Liver (tissue), 9 donors: Measurements from ENCODE around the gene TRPM6. TPM values are rescaled to one million over a fixed set of nuclear protein-coding genes. Genes with fewer than 3 reads are reported as not detected.

Source experiments
- DNase-seq: peaks from one replicate; pipeline ENCODE4 v3.0.0-alpha.2; 2017; ENCODE audit warnings: low spot score
- H3K27ac ChIP-seq, 2 donors: one replicate each; pipeline ENCODE4 v1.7.0; 2013; ENCODE audit warnings: inconsistent platforms in 2 of 2, low read length in 2 of 2, control low read depth in 1 of 2, low read depth in 1 of 2, mild to moderate bottlenecking in 1 of 2
- H3K27me3 ChIP-seq, 4 donors: one replicate each; pipeline versions ENCODE4 v1.6.1 to v1.7.0; 2013; ENCODE audit warnings: low read length in 3 of 4, inconsistent platforms in 1 of 4, mild to moderate bottlenecking in 1 of 4, moderate library complexity in 1 of 4; ENCODE audit not compliant: control insufficient read depth in 4 of 4, insufficient read depth in 4 of 4
- H3K36me3 ChIP-seq, 4 donors: one replicate each; pipeline versions ENCODE4 v1.6.1 to v1.7.0; 2013; ENCODE audit warnings: low read length in 3 of 4, mild to moderate bottlenecking in 3 of 4, low read depth in 1 of 4, moderate library complexity in 1 of 4; ENCODE audit not compliant: control insufficient read depth in 4 of 4, insufficient read depth in 3 of 4
- H3K4me1 ChIP-seq, 4 donors: one replicate each; pipeline versions ENCODE4 v1.6.1 to v1.7.0; 2013; ENCODE audit warnings: low read length in 3 of 4, mild to moderate bottlenecking in 3 of 4, moderate library complexity in 1 of 4; ENCODE audit not compliant: control insufficient read depth in 4 of 4, insufficient read depth in 4 of 4
- H3K4me3 ChIP-seq, 3 donors: one replicate each; pipeline versions ENCODE4 v1.6.1 to v1.7.0; 2013; ENCODE audit warnings: low read length in 3 of 3, control low read depth in 1 of 3, low read depth in 1 of 3, mild to moderate bottlenecking in 1 of 3
- H3K9ac ChIP-seq, 2 donors: one replicate each; pipeline ENCODE4 v1.7.0; 2013; ENCODE audit warnings: low read length in 2 of 2, mild to moderate bottlenecking in 2 of 2, moderate library complexity in 2 of 2, control low read depth in 1 of 2, low read depth in 1 of 2
- H3K9me3 ChIP-seq, 4 donors: one replicate each; pipeline versions ENCODE4 v1.6.1 to v1.7.0; 2013; ENCODE audit warnings: low read length in 3 of 4; ENCODE audit not compliant: control insufficient read depth in 4 of 4
- EGR1 ChIP-seq, 2 donors: IDR thresholded peaks; 2 replicates each; pipeline ENCODE4 v1.6.1; 2016 to 2018; ENCODE audit warnings: antibody characterized with exemption in 2 of 2, low read depth in 2 of 2
- FOXA1 ChIP-seq: IDR thresholded peaks from 2 replicates; pipeline ENCODE4 v1.6.1; 2016; ENCODE audit warnings: antibody characterized with exemption
- FOXA2 ChIP-seq: IDR thresholded peaks from 2 replicates; pipeline ENCODE4 v1.6.1; 2016; ENCODE audit warnings: antibody characterized with exemption
- GABPA ChIP-seq, 2 donors: IDR thresholded peaks in 1 of 2; conservative IDR thresholded peaks in 1 of 2; 2 replicates each; pipeline ENCODE4 v1.6.1; 2016; ENCODE audit warnings: antibody characterized with exemption in 2 of 2, mild to moderate bottlenecking in 1 of 2, moderate library complexity in 1 of 2
- HNF4A ChIP-seq, 2 donors: conservative IDR thresholded peaks; 2 replicates each; pipeline ENCODE4 v1.6.1; 2016; ENCODE audit warnings: antibody characterized with exemption in 2 of 2, mild to moderate bottlenecking in 2 of 2
- HNF4G ChIP-seq: IDR thresholded peaks from 2 replicates; pipeline ENCODE4 v1.6.1; 2016; ENCODE audit warnings: antibody characterized with exemption
- JUND ChIP-seq, 2 donors: IDR thresholded peaks; 2 replicates each; pipeline ENCODE4 v1.6.1; 2016; ENCODE audit warnings: antibody characterized with exemption in 2 of 2
- RAD21 ChIP-seq, 2 donors: IDR thresholded peaks; 2 replicates each; pipeline ENCODE4 v1.6.1; 2016; ENCODE audit warnings: antibody characterized with exemption in 2 of 2, mild to moderate bottlenecking in 2 of 2
- RXRA ChIP-seq, 2 donors: IDR thresholded peaks; 2 replicates each; pipeline ENCODE4 v1.6.1; 2017 to 2018; ENCODE audit warnings: antibody characterized with exemption in 2 of 2, mild to moderate bottlenecking in 1 of 2
- TAF1 ChIP-seq: conservative IDR thresholded peaks from 2 replicates; pipeline ENCODE4 v1.6.1; 2016; ENCODE audit warnings: antibody characterized with exemption, mild to moderate bottlenecking
- YY1 ChIP-seq: IDR thresholded peaks from 2 replicates; pipeline ENCODE4 v1.6.1; 2016; ENCODE audit warnings: antibody characterized with exemption, mild to moderate bottlenecking
- WGBS: extraction: QIAGEN DNeasy Blood & Tissue Kit; methylation state at CpG from one replicate; pipeline ENCODE4 v1.1.7; 2013; 5-methylcytosine and 5-hydroxymethylcytosine counted together
- polyA plus RNA-seq, 2 donors: library from polyadenylated mRNA; stranded (reverse) in 1 of 2; unstranded in 1 of 2; fragments of 200-250 nt in 1 of 2; fragments of >200 nt in 1 of 2; fragmentation: Nextera tagmentation in 1 of 2; extraction: Ambion mirVana in 1 of 2; gene quantifications; one replicate each; pipeline versions ENCODE4 v1.2.1 to v1.2.3, GENCODE V29; 2013 to 2015
- total RNA-seq, 2 donors: library from RNA; depleted of rRNA; stranded (reverse); fragments of >200 nt; gene quantifications; one replicate each; pipeline ENCODE4 v1.2.3, GENCODE V29; 2014
- TF ChIP-seq, protein P1 (sequence below): IDR thresholded peaks from 2 replicates; pipeline ENCODE4 v1.6.1; 2016; ENCODE audit warnings: antibody characterized with exemption
- TF ChIP-seq, protein P2 (sequence below): IDR thresholded peaks from 2 replicates; pipeline ENCODE4 v1.6.1; 2016; ENCODE audit warnings: antibody characterized with exemption
- TF ChIP-seq, protein P3 (sequence below): IDR thresholded peaks from 2 replicates; pipeline ENCODE4 v1.6.1; 2016; ENCODE audit warnings: antibody characterized with exemption
- TF ChIP-seq, protein P4 (sequence below): fragments of 150-350 bp; IDR thresholded peaks from 2 replicates; pipeline ENCODE4 v1.5.1; 2017; ENCODE audit warnings: improper control_type of control experiment, low read depth, low read length; ENCODE audit not compliant: missing input control
- TF ChIP-seq, protein P5 (sequence below): IDR thresholded peaks from 2 replicates; pipeline ENCODE4 v1.6.1; 2016; ENCODE audit warnings: antibody characterized with exemption, mild to moderate bottlenecking
- donor health status: healthy.
- donor health status: healthy.
- donor health status: healthy.
- donor health status: healthy.
- donor health status: healthy.

The TRPM6 gene
- total and polyA plus RNA-seq, 4 donors, result 0.05 to 0.67 (median 0.10) TPM

DNA sequence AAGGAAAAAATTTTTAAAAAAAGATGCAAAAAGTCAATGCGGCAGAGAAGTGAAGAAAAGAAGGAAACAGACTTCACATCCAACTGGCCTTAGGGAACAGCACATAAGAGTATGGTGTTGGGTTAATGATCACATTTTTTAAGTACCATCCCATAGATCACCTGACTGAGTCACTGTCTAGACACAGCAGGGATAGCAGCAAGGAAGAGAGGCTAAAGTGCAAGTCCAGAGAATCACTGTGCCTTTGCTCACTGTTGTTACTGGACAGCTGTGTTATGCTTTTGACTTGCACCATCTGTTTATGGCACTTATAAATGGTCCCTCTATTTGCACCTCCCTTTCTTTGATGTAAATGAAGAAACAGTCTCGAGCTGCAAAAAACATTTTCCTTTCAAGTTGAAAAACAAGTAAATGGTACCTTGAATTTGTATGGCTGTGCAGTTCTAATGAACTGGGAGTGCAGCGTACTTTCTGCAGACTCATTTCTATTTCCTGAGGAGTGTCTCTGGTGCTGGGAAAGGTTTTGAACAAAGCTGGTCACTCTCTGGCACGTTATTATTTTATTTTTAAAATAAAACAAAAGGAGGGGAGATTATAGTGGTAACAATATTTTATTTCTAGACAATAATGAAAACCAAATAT, 84.2 kb downstream of the TRPM6 start:
- no peaks in the 10 kb centered on the region for H3K36me3 ChIP-seq
- no peak for TF ChIP-seq FOXA2
- no peak for TF ChIP-seq EGR1 (IDR thresholded peaks at IDR 0.05; ENCODE audit: low read depth in 2 of 2)
- TF ChIP-seq, protein P1, sequence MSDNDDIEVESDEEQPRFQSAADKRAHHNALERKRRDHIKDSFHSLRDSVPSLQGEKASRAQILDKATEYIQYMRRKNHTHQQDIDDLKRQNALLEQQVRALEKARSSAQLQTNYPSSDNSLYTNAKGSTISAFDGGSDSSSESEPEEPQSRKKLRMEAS, result no peak
- TF ChIP-seq FOXA1, result no peak
- no peak for TF ChIP-seq RXRA (IDR thresholded peaks at IDR 0.05)
- TF ChIP-seq, protein P2, sequence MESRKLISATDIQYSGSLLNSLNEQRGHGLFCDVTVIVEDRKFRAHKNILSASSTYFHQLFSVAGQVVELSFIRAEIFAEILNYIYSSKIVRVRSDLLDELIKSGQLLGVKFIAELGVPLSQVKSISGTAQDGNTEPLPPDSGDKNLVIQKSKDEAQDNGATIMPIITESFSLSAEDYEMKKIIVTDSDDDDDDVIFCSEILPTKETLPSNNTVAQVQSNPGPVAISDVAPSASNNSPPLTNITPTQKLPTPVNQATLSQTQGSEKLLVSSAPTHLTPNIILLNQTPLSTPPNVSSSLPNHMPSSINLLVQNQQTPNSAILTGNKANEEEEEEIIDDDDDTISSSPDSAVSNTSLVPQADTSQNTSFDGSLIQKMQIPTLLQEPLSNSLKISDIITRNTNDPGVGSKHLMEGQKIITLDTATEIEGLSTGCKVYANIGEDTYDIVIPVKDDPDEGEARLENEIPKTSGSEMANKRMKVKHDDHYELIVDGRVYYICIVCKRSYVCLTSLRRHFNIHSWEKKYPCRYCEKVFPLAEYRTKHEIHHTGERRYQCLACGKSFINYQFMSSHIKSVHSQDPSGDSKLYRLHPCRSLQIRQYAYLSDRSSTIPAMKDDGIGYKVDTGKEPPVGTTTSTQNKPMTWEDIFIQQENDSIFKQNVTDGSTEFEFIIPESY, result no peak
- TF ChIP-seq HNF4G, result no peak
- no peak for TF ChIP-seq RAD21 (IDR thresholded peaks at IDR 0.05)
- no peak for TF ChIP-seq JUND (IDR thresholded peaks at IDR 0.05)
- TF ChIP-seq, protein P3, sequence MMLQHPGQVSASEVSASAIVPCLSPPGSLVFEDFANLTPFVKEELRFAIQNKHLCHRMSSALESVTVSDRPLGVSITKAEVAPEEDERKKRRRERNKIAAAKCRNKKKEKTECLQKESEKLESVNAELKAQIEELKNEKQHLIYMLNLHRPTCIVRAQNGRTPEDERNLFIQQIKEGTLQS, result no peak
- TF ChIP-seq, protein P4, sequence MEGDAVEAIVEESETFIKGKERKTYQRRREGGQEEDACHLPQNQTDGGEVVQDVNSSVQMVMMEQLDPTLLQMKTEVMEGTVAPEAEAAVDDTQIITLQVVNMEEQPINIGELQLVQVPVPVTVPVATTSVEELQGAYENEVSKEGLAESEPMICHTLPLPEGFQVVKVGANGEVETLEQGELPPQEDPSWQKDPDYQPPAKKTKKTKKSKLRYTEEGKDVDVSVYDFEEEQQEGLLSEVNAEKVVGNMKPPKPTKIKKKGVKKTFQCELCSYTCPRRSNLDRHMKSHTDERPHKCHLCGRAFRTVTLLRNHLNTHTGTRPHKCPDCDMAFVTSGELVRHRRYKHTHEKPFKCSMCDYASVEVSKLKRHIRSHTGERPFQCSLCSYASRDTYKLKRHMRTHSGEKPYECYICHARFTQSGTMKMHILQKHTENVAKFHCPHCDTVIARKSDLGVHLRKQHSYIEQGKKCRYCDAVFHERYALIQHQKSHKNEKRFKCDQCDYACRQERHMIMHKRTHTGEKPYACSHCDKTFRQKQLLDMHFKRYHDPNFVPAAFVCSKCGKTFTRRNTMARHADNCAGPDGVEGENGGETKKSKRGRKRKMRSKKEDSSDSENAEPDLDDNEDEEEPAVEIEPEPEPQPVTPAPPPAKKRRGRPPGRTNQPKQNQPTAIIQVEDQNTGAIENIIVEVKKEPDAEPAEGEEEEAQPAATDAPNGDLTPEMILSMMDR, result no peak
- WGBS, result 64% methylated on average over 4 of the region's 4 CpGs
- DNase-seq, result no peak
- H3K27me3 ChIP-seq, result no peaks in the 10 kb centered on the region
- H3K9ac ChIP-seq, result no peak overlapping the region
- H3K27ac ChIP-seq, result no peak overlapping the region
- H3K4me3 ChIP-seq, result no peak overlapping the region
- no peaks in the 10 kb centered on the region for H3K9me3 ChIP-seq
- no peaks in the 10 kb centered on the region for H3K4me1 ChIP-seq

GRCh38 chr9:74800226-74800625, 87.5 kb downstream of the TRPM6 start:
- H3K4me1 ChIP-seq, result no peaks in the 10 kb centered on the region
- no peaks in the 10 kb centered on the region for H3K9me3 ChIP-seq
- H3K27me3 ChIP-seq, result no peaks in the 10 kb centered on the region
- WGBS, result 90% methylated on average over 7 of the region's 7 CpGs
- no peak for DNase-seq
- TF ChIP-seq YY1, result no peak
- TF ChIP-seq JUND (IDR thresholded peaks at IDR 0.05), result no peak
- TF ChIP-seq, protein P5, sequence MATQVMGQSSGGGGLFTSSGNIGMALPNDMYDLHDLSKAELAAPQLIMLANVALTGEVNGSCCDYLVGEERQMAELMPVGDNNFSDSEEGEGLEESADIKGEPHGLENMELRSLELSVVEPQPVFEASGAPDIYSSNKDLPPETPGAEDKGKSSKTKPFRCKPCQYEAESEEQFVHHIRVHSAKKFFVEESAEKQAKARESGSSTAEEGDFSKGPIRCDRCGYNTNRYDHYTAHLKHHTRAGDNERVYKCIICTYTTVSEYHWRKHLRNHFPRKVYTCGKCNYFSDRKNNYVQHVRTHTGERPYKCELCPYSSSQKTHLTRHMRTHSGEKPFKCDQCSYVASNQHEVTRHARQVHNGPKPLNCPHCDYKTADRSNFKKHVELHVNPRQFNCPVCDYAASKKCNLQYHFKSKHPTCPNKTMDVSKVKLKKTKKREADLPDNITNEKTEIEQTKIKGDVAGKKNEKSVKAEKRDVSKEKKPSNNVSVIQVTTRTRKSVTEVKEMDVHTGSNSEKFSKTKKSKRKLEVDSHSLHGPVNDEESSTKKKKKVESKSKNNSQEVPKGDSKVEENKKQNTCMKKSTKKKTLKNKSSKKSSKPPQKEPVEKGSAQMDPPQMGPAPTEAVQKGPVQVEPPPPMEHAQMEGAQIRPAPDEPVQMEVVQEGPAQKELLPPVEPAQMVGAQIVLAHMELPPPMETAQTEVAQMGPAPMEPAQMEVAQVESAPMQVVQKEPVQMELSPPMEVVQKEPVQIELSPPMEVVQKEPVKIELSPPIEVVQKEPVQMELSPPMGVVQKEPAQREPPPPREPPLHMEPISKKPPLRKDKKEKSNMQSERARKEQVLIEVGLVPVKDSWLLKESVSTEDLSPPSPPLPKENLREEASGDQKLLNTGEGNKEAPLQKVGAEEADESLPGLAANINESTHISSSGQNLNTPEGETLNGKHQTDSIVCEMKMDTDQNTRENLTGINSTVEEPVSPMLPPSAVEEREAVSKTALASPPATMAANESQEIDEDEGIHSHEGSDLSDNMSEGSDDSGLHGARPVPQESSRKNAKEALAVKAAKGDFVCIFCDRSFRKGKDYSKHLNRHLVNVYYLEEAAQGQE, result no peak
- no peak for TF ChIP-seq RAD21 (IDR thresholded peaks at IDR 0.05)
- TF ChIP-seq TAF1, result no peak
- TF ChIP-seq, protein P2, result no peak
- no peak for TF ChIP-seq GABPA (IDR thresholded peaks at IDR 0.05 in 1 of 2, conservative IDR thresholded peaks at IDR 0.05 in 1 of 2)
- TF ChIP-seq RXRA (IDR thresholded peaks at IDR 0.05), result no peak
- TF ChIP-seq FOXA2, result no peak
- no peak for TF ChIP-seq EGR1 (IDR thresholded peaks at IDR 0.05; ENCODE audit: low read depth in 2 of 2)
- TF ChIP-seq, protein P3, result no peak
- no peak for TF ChIP-seq HNF4A (conservative IDR thresholded peaks at IDR 0.05)
- no peak for TF ChIP-seq FOXA1
- TF ChIP-seq, protein P1, result no peak
- no peak overlapping the region for H3K9ac ChIP-seq
- H3K36me3 ChIP-seq, result no peaks in the 10 kb centered on the region
- no peak overlapping the region for H3K27ac ChIP-seq
- no peak overlapping the region for H3K4me3 ChIP-seq
